NCI-H2196 (cell line): ENCODE results near the gene SYTL4.

Experiments used
- DNase-seq: peaks from one replicate; lab custom pipeline; 2025; ENCODE audit not compliant: unreplicated experiment; lab: John Stamatoyannopoulos, UW

Gene SYTL4

GRCh38 chrX:100695991-100696390, 35.9 kb downstream of the SYTL4 start:
- DNase-seq, result no peak

GRCh38 chrX:100695302-100695701, 36.6 kb downstream of the SYTL4 start:
- no peak for DNase-seq

- no peak for DNase-seq
Measured at GRCh38 chrX:100687546-100687945, 44.4 kb downstream of the SYTL4 start.

- no peak for DNase-seq
Measured at GRCh38 chrX:100687128-100687527, 44.8 kb downstream of the SYTL4 start.

GRCh38 chrX:100685997-100686305, 46.0 kb downstream of the SYTL4 start:
- DNase-seq, result no peak

GRCh38 chrX:100685284-100685996, 46.5 kb downstream of the SYTL4 start:
- DNase-seq, result peak; percentile 28

GRCh38 chrX:100682939-100683338, 49.0 kb downstream of the SYTL4 start:
- no peak for DNase-seq

- no peak for DNase-seq
Measured at GRCh38 chrX:100681599-100681998, 50.3 kb downstream of the SYTL4 start.

GRCh38 chrX:100680756-100681155, 51.2 kb downstream of the SYTL4 start:
- no peak for DNase-seq

GRCh38 chrX:100677611-100678181, 54.2 kb downstream of the SYTL4 start:
- DNase-seq, result no peak

GRCh38 chrX:100674705-100675104, 57.2 kb downstream of the SYTL4 start:
- no peak for DNase-seq

GRCh38 chrX:100673397-100673953, 58.4 kb downstream of the SYTL4 start:
- no peak for DNase-seq

GRCh38 chrX:100672966-100673365, 59.0 kb downstream of the SYTL4 start:
- DNase-seq, result no peak

- DNase-seq, result no peak
Measured at GRCh38 chrX:100663642-100664041, 68.3 kb downstream of the SYTL4 start.

GRCh38 chrX:100662796-100663195, 69.1 kb downstream of the SYTL4 start:
- no peak for DNase-seq

- DNase-seq, result no peak
Measured at GRCh38 chrX:100662170-100662569, 69.8 kb downstream of the SYTL4 start.

- no peak for DNase-seq
Measured at GRCh38 chrX:100659431-100660137, 72.3 kb downstream of the SYTL4 start.

- DNase-seq, result no peak
Measured at GRCh38 chrX:100658941-100659381, 73.0 kb downstream of the SYTL4 start.

GRCh38 chrX:100654261-100654660, 77.7 kb downstream of the SYTL4 start:
- no peak for DNase-seq

- no peak for DNase-seq
Measured at GRCh38 chrX:100652266-100652665, 79.7 kb downstream of the SYTL4 start.

- no peak for DNase-seq
Measured at GRCh38 chrX:100650841-100651240, 81.1 kb downstream of the SYTL4 start.
